ENCODE data around the gene CFAP46.
"Not testable (repeated sequence)": the region's sequence is repeated elsewhere in the genome, so short reads cannot be mapped to it uniquely, and the experiment has no call there.

The CFAP46 gene

GRCh38 chr10:132827861-132828539 is 114.4 kb downstream of the CFAP46 start:
- no peak for ATAC-seq
- TF ChIP-seq ESRRG (CRISPR knock-in tag; IDR thresholded peaks at IDR 0.05): no peak
- no peak for TF ChIP-seq ZFP30 (CRISPR knock-in tag; IDR thresholded peaks at IDR 0.05)
- no peak for TF ChIP-seq TOX (CRISPR knock-in tag; IDR thresholded peaks at IDR 0.05; ENCODE audit: borderline replicate concordance)
- no peak for TF ChIP-seq RARB (CRISPR knock-in tag; IDR thresholded peaks at IDR 0.05)
- TF ChIP-seq ZNF70 (CRISPR knock-in tag; IDR thresholded peaks at IDR 0.05): no peak
- TF ChIP-seq GLIS3 (CRISPR knock-in tag; IDR thresholded peaks at IDR 0.05): no peak
- TF ChIP-seq TSHZ2 (CRISPR knock-in tag; IDR thresholded peaks at IDR 0.05): no peak
- no peak for TF ChIP-seq BACH2 (CRISPR knock-in tag; IDR thresholded peaks at IDR 0.05; ENCODE audit: borderline replicate concordance)
- no peak for TF ChIP-seq OSR1 (CRISPR knock-in tag; IDR thresholded peaks at IDR 0.05)
- TF ChIP-seq TCF4 (CRISPR knock-in tag; IDR thresholded peaks at IDR 0.05; ENCODE audit: borderline replicate concordance): no peak
- TF ChIP-seq ZFP3 (CRISPR knock-in tag; IDR thresholded peaks at IDR 0.05): no peak
- TF ChIP-seq, protein P1, sequence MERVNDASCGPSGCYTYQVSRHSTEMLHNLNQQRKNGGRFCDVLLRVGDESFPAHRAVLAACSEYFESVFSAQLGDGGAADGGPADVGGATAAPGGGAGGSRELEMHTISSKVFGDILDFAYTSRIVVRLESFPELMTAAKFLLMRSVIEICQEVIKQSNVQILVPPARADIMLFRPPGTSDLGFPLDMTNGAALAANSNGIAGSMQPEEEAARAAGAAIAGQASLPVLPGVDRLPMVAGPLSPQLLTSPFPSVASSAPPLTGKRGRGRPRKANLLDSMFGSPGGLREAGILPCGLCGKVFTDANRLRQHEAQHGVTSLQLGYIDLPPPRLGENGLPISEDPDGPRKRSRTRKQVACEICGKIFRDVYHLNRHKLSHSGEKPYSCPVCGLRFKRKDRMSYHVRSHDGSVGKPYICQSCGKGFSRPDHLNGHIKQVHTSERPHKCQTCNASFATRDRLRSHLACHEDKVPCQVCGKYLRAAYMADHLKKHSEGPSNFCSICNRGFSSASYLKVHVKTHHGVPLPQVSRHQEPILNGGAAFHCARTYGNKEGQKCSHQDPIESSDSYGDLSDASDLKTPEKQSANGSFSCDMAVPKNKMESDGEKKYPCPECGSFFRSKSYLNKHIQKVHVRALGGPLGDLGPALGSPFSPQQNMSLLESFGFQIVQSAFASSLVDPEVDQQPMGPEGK (CRISPR knock-in tag; IDR thresholded peaks at IDR 0.05; ENCODE audit: borderline replicate concordance): no peak
- TF ChIP-seq ZNF565 (CRISPR knock-in tag; conservative IDR thresholded peaks at IDR 0.05; ENCODE audit: low read depth): no peak

GRCh38 chr10:132827423-132827789 is 115.0 kb downstream of the CFAP46 start:
- TF ChIP-seq ZNF565 (CRISPR knock-in tag; conservative IDR thresholded peaks at IDR 0.05; ENCODE audit: low read depth) (no peak), GLIS3 (CRISPR knock-in tag; IDR thresholded peaks at IDR 0.05) (no peak), BACH2 (CRISPR knock-in tag; IDR thresholded peaks at IDR 0.05; ENCODE audit: borderline replicate concordance) (no peak)
- TF ChIP-seq, protein P2, sequence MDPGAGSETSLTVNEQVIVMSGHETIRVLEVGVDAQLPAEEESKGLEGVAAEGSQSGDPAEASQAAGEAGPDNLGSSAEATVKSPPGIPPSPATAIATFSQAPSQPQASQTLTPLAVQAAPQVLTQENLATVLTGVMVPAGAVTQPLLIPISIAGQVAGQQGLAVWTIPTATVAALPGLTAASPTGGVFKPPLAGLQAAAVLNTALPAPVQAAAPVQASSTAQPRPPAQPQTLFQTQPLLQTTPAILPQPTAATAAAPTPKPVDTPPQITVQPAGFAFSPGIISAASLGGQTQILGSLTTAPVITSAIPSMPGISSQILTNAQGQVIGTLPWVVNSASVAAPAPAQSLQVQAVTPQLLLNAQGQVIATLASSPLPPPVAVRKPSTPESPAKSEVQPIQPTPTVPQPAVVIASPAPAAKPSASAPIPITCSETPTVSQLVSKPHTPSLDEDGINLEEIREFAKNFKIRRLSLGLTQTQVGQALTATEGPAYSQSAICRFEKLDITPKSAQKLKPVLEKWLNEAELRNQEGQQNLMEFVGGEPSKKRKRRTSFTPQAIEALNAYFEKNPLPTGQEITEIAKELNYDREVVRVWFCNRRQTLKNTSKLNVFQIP (CRISPR knock-in tag; IDR thresholded peaks at IDR 0.05; ENCODE audit: borderline replicate concordance, low read depth): no peak
- no peak for ATAC-seq

- no peak for TF ChIP-seq BACH2 (CRISPR knock-in tag; IDR thresholded peaks at IDR 0.05; ENCODE audit: borderline replicate concordance)
- TF ChIP-seq ISL1 (CRISPR knock-in tag; IDR thresholded peaks at IDR 0.05): no peak
- TF ChIP-seq OSR1 (CRISPR knock-in tag; IDR thresholded peaks at IDR 0.05): no peak
- TF ChIP-seq, protein P3, sequence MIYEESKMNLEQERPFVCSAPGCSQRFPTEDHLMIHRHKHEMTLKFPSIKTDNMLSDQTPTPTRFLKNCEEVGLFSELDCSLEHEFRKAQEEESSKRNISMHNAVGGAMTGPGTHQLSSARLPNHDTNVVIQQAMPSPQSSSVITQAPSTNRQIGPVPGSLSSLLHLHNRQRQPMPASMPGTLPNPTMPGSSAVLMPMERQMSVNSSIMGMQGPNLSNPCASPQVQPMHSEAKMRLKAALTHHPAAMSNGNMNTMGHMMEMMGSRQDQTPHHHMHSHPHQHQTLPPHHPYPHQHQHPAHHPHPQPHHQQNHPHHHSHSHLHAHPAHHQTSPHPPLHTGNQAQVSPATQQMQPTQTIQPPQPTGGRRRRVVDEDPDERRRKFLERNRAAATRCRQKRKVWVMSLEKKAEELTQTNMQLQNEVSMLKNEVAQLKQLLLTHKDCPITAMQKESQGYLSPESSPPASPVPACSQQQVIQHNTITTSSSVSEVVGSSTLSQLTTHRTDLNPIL (CRISPR knock-in tag; IDR thresholded peaks at IDR 0.05; ENCODE audit: low read depth): no peak
- TF ChIP-seq, protein P4, sequence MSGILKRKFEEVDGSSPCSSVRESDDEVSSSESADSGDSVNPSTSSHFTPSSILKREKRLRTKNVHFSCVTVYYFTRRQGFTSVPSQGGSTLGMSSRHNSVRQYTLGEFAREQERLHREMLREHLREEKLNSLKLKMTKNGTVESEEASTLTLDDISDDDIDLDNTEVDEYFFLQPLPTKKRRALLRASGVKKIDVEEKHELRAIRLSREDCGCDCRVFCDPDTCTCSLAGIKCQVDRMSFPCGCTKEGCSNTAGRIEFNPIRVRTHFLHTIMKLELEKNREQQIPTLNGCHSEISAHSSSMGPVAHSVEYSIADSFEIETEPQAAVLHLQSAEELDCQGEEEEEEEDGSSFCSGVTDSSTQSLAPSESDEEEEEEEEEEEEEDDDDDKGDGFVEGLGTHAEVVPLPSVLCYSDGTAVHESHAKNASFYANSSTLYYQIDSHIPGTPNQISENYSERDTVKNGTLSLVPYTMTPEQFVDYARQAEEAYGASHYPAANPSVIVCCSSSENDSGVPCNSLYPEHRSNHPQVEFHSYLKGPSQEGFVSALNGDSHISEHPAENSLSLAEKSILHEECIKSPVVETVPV (CRISPR knock-in tag; IDR thresholded peaks at IDR 0.05): no peak
- no peak for TF ChIP-seq ZC3H10 (CRISPR knock-in tag; IDR thresholded peaks at IDR 0.05)
- TF ChIP-seq TOX (CRISPR knock-in tag; IDR thresholded peaks at IDR 0.05; ENCODE audit: borderline replicate concordance): no peak
- TF ChIP-seq GLIS3 (CRISPR knock-in tag; IDR thresholded peaks at IDR 0.05): no peak
- no peak for ATAC-seq
Measured at GRCh38 chr10:132826524-132827422, 115.6 kb downstream of the CFAP46 start.

- not testable (repeated sequence) for ATAC-seq
Measured at GRCh38 chr10:132825783-132826523, 116.4 kb downstream of the CFAP46 start.

Measured in SK-N-SH treated with all-trans-retinoic acid at 6 μM for 48 hours (cell line).